GM10248 (cell line): ENCODE measurements around the gene DPEP2.

Experiments
- CTCF ChIA-PET: fragments of 300-600 bp; sonication (Branson Sonifier 250); formaldehyde crosslinking; extraction: SDS; loops from one replicate; lab custom pipeline; 2021; ENCODE audit warnings: antibody characterized with exemption; lab: Yijun Ruan, JAX
- POLR2A ChIA-PET: fragments of 350-650 bp; sonication (Branson Sonifier 250); formaldehyde crosslinking; extraction: SDS; loops from one replicate; lab custom pipeline; 2020; ENCODE audit warnings: antibody characterized with exemption; lab: Yijun Ruan, JAX
- DNase-seq: peaks from one replicate; pipeline ENCODE4 v3.0.0; 2012; ENCODE audit errors: extremely low spot score
- TF ChIP-seq, protein P1 (sequence below): IDR thresholded peaks from 2 replicates; pipeline ENCODE4 v1.5.1; 2012; ENCODE audit warnings: mild to moderate bottlenecking, low read depth; ENCODE audit errors: extremely low read depth, missing control alignments, control extremely low read depth

DPEP2 gene

DNA sequence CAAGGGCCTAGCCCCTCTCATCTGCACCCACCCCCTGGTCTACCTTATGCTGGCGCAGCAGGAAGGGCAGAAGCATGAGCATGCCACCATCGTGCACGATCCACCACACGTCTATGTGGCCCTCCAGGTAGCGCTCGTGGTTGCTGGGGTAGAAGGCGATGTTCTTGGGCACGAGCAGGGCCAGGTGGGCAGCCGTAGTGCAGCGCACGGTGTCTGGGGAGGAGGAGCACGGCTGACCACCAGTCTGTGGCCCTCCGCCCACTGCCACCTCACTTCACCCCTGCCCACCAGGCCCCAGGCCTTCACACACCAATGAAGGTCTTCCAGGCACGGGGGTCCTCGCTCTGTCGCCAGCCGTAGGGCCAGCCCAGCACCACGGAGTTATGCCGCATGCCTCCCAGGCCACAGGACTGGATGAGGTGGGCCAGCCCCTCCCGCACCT is 53.1 kb downstream of the DPEP2 start:
- DNase-seq: no peak
- TF ChIP-seq, protein P1, sequence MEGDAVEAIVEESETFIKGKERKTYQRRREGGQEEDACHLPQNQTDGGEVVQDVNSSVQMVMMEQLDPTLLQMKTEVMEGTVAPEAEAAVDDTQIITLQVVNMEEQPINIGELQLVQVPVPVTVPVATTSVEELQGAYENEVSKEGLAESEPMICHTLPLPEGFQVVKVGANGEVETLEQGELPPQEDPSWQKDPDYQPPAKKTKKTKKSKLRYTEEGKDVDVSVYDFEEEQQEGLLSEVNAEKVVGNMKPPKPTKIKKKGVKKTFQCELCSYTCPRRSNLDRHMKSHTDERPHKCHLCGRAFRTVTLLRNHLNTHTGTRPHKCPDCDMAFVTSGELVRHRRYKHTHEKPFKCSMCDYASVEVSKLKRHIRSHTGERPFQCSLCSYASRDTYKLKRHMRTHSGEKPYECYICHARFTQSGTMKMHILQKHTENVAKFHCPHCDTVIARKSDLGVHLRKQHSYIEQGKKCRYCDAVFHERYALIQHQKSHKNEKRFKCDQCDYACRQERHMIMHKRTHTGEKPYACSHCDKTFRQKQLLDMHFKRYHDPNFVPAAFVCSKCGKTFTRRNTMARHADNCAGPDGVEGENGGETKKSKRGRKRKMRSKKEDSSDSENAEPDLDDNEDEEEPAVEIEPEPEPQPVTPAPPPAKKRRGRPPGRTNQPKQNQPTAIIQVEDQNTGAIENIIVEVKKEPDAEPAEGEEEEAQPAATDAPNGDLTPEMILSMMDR: no peak
- POLR2A ChIA-PET: no interaction called here
- CTCF ChIA-PET: interaction anchor here (1.1 to 1.6 kb wide), 3 partner anchors 17 to 130 kb away, joined by 3 to 4 read pairs (median 3); no protein-coding TSS in a partner anchor

- TF ChIP-seq, protein P1: no peak
- ChIA-PET CTCF (interaction anchor here (1.1 kb wide), 2 partner anchors 27 to 42 kb away, joined by 3 read pairs; no protein-coding TSS in a partner anchor), POLR2A (no interaction called here)
- no peak for DNase-seq
Observed at GRCh38 chr16:67945392-67945933, 53.8 kb downstream of the DPEP2 start.

DNA sequence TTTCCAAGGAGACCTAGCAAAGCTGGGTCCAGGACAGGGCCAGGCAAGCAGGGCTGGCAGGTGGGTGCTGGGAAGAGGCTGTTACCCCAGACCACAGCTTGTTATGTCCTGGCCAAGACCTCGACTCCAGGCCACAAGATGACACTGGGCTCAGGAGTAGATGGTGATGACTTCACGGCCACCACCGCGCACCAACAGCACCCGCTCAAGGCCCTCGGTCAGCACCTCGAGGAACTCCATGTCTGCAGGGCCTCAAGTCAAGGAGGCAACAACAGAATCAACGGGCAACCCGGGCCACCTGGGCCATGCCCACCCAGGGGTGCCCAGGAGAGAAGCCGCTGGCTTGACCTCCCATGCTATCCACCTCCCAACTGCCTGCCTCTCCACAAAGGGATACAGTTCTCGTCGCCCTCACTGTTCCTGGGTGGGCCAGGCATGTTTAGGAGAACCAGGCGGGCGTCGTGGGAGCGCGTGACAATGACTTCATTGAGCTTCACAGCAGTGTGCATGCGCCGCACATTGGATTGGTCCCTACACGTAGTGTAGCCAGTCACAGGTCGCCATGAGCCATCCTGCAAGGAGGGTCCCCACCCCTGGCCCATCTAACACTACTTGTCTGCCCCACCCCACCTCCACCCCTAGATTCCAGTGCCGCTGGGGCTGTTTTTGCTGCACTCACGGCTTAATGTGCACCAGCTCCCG is 54.4 kb downstream of the DPEP2 start:
- POLR2A ChIA-PET: no interaction called here
- DNase-seq: no peak
- CTCF ChIA-PET: interaction anchor here (1.1 to 1.3 kb wide), 2 partner anchors 21 to 41 kb away, joined by 3 read pairs; no protein-coding TSS in a partner anchor
- TF ChIP-seq, protein P1: no peak

DNA sequence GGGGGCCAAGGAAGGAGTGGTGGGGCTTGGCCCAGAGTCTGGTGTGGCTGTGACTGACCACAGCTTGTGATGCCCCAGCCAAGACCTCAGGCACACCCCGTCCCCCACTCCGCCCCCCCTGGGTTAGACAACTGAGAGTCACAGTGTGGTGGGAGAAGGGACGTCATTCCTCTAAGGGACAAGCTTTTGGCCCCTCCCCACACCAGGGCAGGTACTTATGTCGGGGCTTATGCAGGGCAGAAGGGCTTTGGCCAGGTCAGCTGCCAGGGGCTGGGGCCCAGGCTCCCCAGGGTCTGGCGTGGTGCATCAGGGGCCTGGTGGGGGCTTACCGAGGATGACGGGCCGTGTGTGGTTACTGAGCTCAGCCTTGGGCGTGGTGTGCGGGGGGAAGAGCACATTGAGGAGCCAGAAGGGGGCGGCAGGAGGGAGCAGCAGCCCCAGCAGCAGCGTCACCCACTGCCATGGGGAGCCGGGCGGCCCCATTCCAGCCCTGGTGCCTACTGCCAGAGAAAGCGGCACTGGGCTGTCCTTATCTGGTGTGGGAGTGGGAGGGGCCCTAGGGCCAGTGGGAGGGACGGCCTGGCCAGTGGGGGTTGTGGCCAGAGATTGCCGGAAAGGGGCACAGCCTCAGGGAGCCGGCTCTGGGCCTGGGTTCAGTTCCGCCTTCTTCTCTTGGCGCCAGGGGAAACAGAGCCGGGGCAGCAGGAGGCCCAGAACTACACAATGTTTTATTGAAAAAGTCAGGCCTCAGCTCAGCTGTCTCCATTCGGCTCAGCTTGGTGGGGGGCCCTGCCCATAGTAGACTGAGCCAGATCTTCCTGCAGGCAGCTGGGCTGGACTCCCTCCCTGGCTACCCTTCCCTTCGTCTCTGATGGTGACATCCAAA is 55.4 kb downstream of the DPEP2 start, which contains the start of gene LCAT:
Gene LCAT (minus strand): TSS at position 502 of the 886 bp plus-strand sequence. CDS start 19 bp downstream, at position 483.
- ChIA-PET CTCF (interaction anchor here (1.2 to 1.9 kb wide), 4 partner anchors 9 to 28 kb away, joined by 3 to 7 read pairs (median 3); no protein-coding TSS in a partner anchor), POLR2A (no interaction called here)
- TF ChIP-seq, protein P1: no peak
- no peak for DNase-seq

DNA sequence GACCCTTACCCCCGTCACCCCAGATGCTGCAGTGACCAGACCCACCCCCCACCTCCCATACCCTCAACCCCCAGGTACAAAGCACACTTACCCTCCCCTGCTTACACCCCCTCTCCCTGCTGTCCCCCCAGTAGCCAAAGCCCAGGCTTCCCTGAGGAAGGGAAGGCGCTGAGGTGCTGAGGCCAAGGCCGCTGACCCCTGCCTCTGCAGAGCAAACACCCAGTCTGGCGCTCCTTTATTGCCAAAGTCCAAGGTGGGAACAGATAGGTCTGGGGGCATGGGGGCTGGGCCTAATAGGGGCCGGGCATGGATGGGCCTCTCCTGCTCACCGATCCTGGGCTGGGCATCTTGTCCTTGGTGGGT is 56.0 kb downstream of the DPEP2 start:
- ChIA-PET CTCF (interaction anchor here (1.2 to 4.4 kb wide), 9 partner anchors 10 to 271 kb away, joined by 3 to 18 read pairs (median 4); partner anchors contain the start of gene DPEP3), POLR2A (no interaction called here)
- DNase-seq: no peak
- TF ChIP-seq, protein P1: no peak
